SK-N-SH (cell line): ENCODE measurements around the gene KNSTRN. TPM values are rescaled to one million over a fixed set of nuclear protein-coding genes. Genes with fewer than 3 reads are reported as not detected.

Source experiments
- CTCF ChIA-PET: fragments of 300-600, 350-600 bp; formaldehyde crosslinking; extraction: SDS; loops from one replicate; lab custom pipeline; 2021; lab: Yijun Ruan, JAX
- POLR2A ChIA-PET: fragments of 350-600 bp; sonication (Branson Sonifier 250); formaldehyde crosslinking; extraction: SDS; loops from one replicate; lab custom pipeline; 2020; ENCODE audit warnings: antibody characterized with exemption, inconsistent platforms; lab: Yijun Ruan, JAX
- DNase-seq: peaks from one replicate; pipeline ENCODE4 v3.0.0; 2012
- H2AFZ ChIP-seq: fragments of 200-600 bp; sonication (generic); 2 replicates; pipeline ENCODE4 v1.8.1; 2016; ENCODE audit warnings: antibody characterized with exemption, mild to moderate bottlenecking, low read depth
- H3F3A ChIP-seq: fragments of 200-600 bp; sonication (generic); replicated peaks from 2 replicates; pipeline ENCODE3; 2016; ENCODE audit warnings: antibody characterized with exemption, mild to moderate bottlenecking; ENCODE audit not compliant: insufficient read depth
- H3K27ac ChIP-seq, 2 experiments: fragments of 200-500 bp in 1 of 2; fragments of 200-600 bp in 1 of 2; sonication (Bioruptor generic) in 1 of 2; sonication (generic), shearing (Covaris generic) in 1 of 2; 2 replicates each; pipeline versions ENCODE4 v1.5.1 to v1.6.1; 2014 to 2016; ENCODE audit warnings: low read depth in 2 of 2, inconsistent platforms in 1 of 2, low read length in 1 of 2, mild to moderate bottlenecking in 1 of 2, mixed read lengths in 1 of 2
- H3K27me3 ChIP-seq: fragments of 200-600 bp; sonication (generic), shearing (Covaris generic); 2 replicates; pipeline ENCODE4 v1.6.1; 2016; ENCODE audit warnings: mixed run types; ENCODE audit not compliant: insufficient read depth
- H3K36me3 ChIP-seq, 2 experiments: fragments of 200-500 bp in 1 of 2; fragments of 200-600 bp in 1 of 2; sonication (Bioruptor generic) in 1 of 2; sonication (generic) in 1 of 2; replicated peaks in 1 of 2; 2 replicates each; pipeline versions ENCODE3 to v1.5.1; 2014 to 2016; ENCODE audit warnings: low read length in 1 of 2, mild to moderate bottlenecking in 1 of 2; ENCODE audit not compliant: insufficient read depth in 2 of 2, control insufficient read depth in 1 of 2
- H3K4me1 ChIP-seq, 2 experiments: fragments of 200-500 bp in 1 of 2; fragments of 200-600 bp in 1 of 2; sonication (Bioruptor generic) in 1 of 2; sonication (generic), shearing (Covaris generic) in 1 of 2; 2 replicates each; pipeline versions ENCODE4 v1.5.1 to v1.6.1; 2014 to 2016; ENCODE audit warnings: low read depth in 1 of 2, low read length in 1 of 2, mixed run types in 1 of 2; ENCODE audit not compliant: insufficient read depth in 2 of 2, control insufficient read depth in 1 of 2
- H3K4me2 ChIP-seq: fragments of 200-600 bp; sonication (generic), shearing (Covaris generic); 2 replicates; pipeline ENCODE4 v1.6.1; 2017; ENCODE audit warnings: mixed run types
- H3K4me3 ChIP-seq, 2 experiments: fragments of 200-500 bp in 1 of 2; fragments of 200-600 bp in 1 of 2; sonication (Bioruptor generic) in 1 of 2; sonication (generic), shearing (Covaris generic) in 1 of 2; 2 replicates each; pipeline versions ENCODE4 v1.5.1 to v1.8.1; 2014 to 2016; ENCODE audit warnings: low read depth in 2 of 2, inconsistent platforms in 1 of 2, low read length in 1 of 2, mild to moderate bottlenecking in 1 of 2, mixed read lengths in 1 of 2, moderate library complexity in 1 of 2
- H3K79me2 ChIP-seq: fragments of 200-600 bp; sonication (generic); 2 replicates; pipeline ENCODE4 v1.8.1; 2017; ENCODE audit warnings: mild to moderate bottlenecking; ENCODE audit not compliant: insufficient read depth
- H3K9ac ChIP-seq: fragments of 200-600 bp; sonication (generic); 2 replicates; pipeline ENCODE4 v1.6.1; 2017; ENCODE audit warnings: mixed run types
- H3K9me2 ChIP-seq: fragments of 200-600 bp; sonication (generic); 2 replicates; pipeline ENCODE4 v1.6.1; 2017; ENCODE audit warnings: mixed run types
- H3K9me3 ChIP-seq: fragments of 200-600 bp; sonication (generic); 2 replicates; pipeline ENCODE4 v1.6.1; 2017; ENCODE audit warnings: mixed run types, mild to moderate bottlenecking, moderate library complexity
- H4K20me1 ChIP-seq: fragments of 200-600 bp; sonication (generic); 2 replicates; pipeline ENCODE4 v1.6.1; 2017; ENCODE audit warnings: mild to moderate bottlenecking, mixed run types; ENCODE audit not compliant: insufficient read depth
- ELF1 ChIP-seq: IDR thresholded peaks from 2 replicates; pipeline ENCODE4 v1.4.0; 2012
- GABPA ChIP-seq: IDR thresholded peaks from 2 replicates; pipeline ENCODE4 v1.4.0; 2012; ENCODE audit warnings: low read depth, mild to moderate bottlenecking
- GATA2 ChIP-seq: sonication (generic); formaldehyde crosslinking; IDR thresholded peaks from 2 replicates; pipeline ENCODE4 v1.5.0; 2020; ENCODE audit warnings: mild to moderate bottlenecking, missing genetic modification reagents
- JUND ChIP-seq: IDR thresholded peaks from 2 replicates; pipeline ENCODE4 v1.4.0; 2012
- MEF2A ChIP-seq: IDR thresholded peaks from 2 replicates; pipeline ENCODE4 v1.4.0; 2012; ENCODE audit warnings: low read depth, borderline replicate concordance
- MXI1 ChIP-seq: IDR thresholded peaks from 2 replicates; pipeline ENCODE4 v1.6.1; 2012; ENCODE audit warnings: mild to moderate bottlenecking, low read depth, low read length, improper control_type of control experiment
- NFIC ChIP-seq: IDR thresholded peaks from 2 replicates; pipeline ENCODE4 v1.4.0; 2012; ENCODE audit warnings: borderline replicate concordance
- POLR2AphosphoS5 ChIP-seq: IDR thresholded peaks from 2 replicates; pipeline ENCODE4 v1.6.1; 2012; ENCODE audit warnings: low read depth, low read length
- REST ChIP-seq: IDR thresholded peaks from 2 replicates; pipeline ENCODE4 v1.6.1; 2012; ENCODE audit warnings: mild to moderate bottlenecking, low read depth, low read length, moderate library complexity
- RFX5 ChIP-seq: IDR thresholded peaks from 2 replicates; pipeline ENCODE4 v1.6.1; 2012; ENCODE audit warnings: mild to moderate bottlenecking, improper control_type of control experiment, low read length
- RXRA ChIP-seq: IDR thresholded peaks from 2 replicates; pipeline ENCODE4 v1.4.0; 2012; ENCODE audit warnings: low read depth, mild to moderate bottlenecking, borderline replicate concordance
- SIN3A ChIP-seq: IDR thresholded peaks from 2 replicates; pipeline ENCODE4 v1.6.1; 2012; ENCODE audit warnings: low read depth, mild to moderate bottlenecking, low read length, moderate library complexity, borderline replicate concordance
- TEAD4 ChIP-seq: IDR thresholded peaks from 2 replicates; pipeline ENCODE4 v1.4.0; 2012; ENCODE audit warnings: mild to moderate bottlenecking, borderline replicate concordance; ENCODE audit not compliant: insufficient read depth
- YY1 ChIP-seq: IDR thresholded peaks from 2 replicates; pipeline ENCODE4 v1.4.0; 2012; ENCODE audit warnings: low read depth, mild to moderate bottlenecking
- WGBS: methylation state at CpG from one replicate; pipeline ENCODE4 v1.1.6; 2017; ENCODE audit warnings: low lambda C conversion rate; 5-methylcytosine and 5-hydroxymethylcytosine counted together
- polyA plus RNA-seq, 3 experiments: library from polyadenylated mRNA; depleted of rRNA; stranded (reverse); fragments of >200 nt; gene quantifications; 2 replicates each; pipeline ENCODE4 v1.2.3, GENCODE V29; 2012
- TF ChIP-seq, protein P1 (sequence below): fragments of 150-350 bp; IDR thresholded peaks from 2 replicates; pipeline ENCODE4 v1.6.1; 2016; ENCODE audit warnings: mild to moderate bottlenecking, low read depth, low read length

KNSTRN gene
- polyA plus RNA-seq, 1 of the 3 experiments (the other 2 are of a cell fraction), result 25.5 TPM

DNA sequence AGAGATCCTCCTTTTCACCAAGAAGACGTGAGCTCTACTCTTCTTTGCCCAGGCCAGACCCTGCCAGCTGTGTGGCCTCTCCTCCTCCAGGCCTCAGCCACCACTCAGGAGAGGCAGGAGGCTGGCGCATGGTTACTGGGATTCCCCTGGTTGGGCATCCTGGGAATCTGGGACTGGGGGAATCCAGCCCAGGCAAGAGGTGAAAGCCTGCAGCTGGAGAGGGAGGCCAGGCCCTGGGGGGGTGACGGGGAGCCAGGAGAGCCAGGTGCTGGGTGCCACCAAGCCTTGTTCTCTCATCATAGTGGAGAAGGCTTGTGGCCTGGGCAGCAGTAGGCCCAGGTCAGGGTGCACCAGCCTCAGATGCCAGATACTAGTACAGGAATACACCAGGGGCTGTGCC, 48.0 kb upstream of the KNSTRN start:
- H3K27me3 ChIP-seq, result no peaks in the 10 kb centered on the region
- peaks cover 36% of the 10 kb centered on the region for H3K79me2 ChIP-seq
- POLR2A ChIA-PET, result no interaction called here
- no peak for DNase-seq
- H3K4me1 ChIP-seq, result peaks cover 37 to 39% of the 10 kb centered on the region in 2 experiments; a peak in 3 of 4 replicates
- no peak overlapping the region; a peak in 1 of 4 replicates for H3K27ac ChIP-seq
- peaks cover 25% of the 10 kb centered on the region for H3F3A ChIP-seq
- TF ChIP-seq GATA2 (CRISPR knock-in tag) (no peak), YY1 (no peak), POLR2AphosphoS5 (no peak), TEAD4 (no peak), ELF1 (no peak), NFIC (no peak)
- TF ChIP-seq, protein P1, sequence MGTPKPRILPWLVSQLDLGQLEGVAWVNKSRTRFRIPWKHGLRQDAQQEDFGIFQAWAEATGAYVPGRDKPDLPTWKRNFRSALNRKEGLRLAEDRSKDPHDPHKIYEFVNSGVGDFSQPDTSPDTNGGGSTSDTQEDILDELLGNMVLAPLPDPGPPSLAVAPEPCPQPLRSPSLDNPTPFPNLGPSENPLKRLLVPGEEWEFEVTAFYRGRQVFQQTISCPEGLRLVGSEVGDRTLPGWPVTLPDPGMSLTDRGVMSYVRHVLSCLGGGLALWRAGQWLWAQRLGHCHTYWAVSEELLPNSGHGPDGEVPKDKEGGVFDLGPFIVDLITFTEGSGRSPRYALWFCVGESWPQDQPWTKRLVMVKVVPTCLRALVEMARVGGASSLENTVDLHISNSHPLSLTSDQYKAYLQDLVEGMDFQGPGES, result no peak
- H2AFZ ChIP-seq, result no peak overlapping the region
- H3K36me3 ChIP-seq, result peaks cover 19 to 26% of the 10 kb centered on the region in 2 experiments
- H3K4me2 ChIP-seq, result no peak overlapping the region; the same call in 1 of the 2 replicates
- WGBS, result 60% methylated on average over 1 of the region's 3 CpGs
- no peak overlapping the region for H3K4me3 ChIP-seq
- no peaks in the 10 kb centered on the region for H3K9me3 ChIP-seq
- no peaks in the 10 kb centered on the region for H3K9me2 ChIP-seq
- H4K20me1 ChIP-seq, result no peaks in the 10 kb centered on the region
- H3K9ac ChIP-seq, result no peak overlapping the region
- CTCF ChIA-PET, result interaction anchor here (11.1 to 70.6 kb wide), 4 partner anchors 7 to 87 kb away, joined by 184 to 2194 read pairs (median 1246); partner anchors contain the start of genes ANKRD63, CCDC9B, DISP2 and INAFM2

DNA sequence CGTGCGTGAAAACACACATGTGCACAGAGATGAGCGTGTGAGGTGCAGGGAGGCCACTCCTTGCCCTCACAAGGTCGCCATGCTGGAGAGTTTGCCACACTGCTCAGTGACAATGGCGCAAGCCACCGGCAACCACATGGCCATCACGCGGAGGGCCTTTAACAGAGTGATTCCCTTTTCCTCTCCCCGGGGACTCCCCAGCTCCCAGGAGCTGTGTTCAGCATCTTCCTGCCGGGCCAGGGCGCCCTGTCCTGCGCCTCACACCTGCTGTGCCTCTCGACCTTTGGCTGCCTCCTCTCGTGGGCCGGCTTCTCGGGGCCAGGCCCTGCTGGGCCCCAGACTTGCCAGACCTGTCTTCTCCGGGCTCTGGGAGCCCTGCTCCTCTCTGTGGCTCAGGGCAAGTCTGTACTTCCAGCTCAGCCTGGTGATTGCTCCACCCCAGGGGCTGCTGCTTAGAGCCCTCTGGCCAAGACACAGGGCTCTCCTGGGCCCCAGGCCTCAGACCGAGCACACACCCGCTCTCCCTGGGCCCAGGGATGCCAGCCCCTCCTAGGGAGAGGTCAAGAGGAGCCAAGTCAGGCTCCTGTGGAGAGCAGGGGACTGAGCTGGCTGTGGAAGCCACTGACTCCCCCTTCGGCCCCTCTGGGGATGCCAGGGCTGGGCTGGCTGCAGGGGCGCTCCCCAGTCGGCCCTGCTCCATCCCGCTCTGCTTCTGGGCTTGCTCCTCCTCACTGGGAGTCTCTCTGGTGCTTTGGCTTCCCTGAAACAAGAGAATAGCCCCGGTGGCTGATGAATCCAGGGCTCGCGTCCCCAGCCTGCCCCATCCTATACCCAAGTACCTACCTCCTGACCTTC, 47.4 kb upstream of the KNSTRN start:
- 95% methylated on average over 11 of the region's 26 CpGs for WGBS
- Histone ChIP-seq H3K9ac (no peak overlapping the region), H3K36me3 (peaks cover 19 to 26% of the 10 kb centered on the region in 2 experiments)

More for the DNA sequence above, 47.4 kb upstream of the KNSTRN start:
- ChIA-PET POLR2A (interaction anchor here (1.4 to 1.6 kb wide), 2 partner anchors 8 to 12 kb away, joined by 4 to 5 read pairs; partner anchors contain the start of gene INAFM2), CTCF (interaction anchor here (11.1 to 70.6 kb wide), 4 partner anchors 6 to 86 kb away, joined by 184 to 2194 read pairs (median 1246); partner anchors contain the start of genes ANKRD63, CCDC9B, DISP2 and INAFM2)
- H3K9me2 ChIP-seq, result no peaks in the 10 kb centered on the region
- H3K4me1 ChIP-seq, result peaks cover 43 to 45% of the 10 kb centered on the region in 2 experiments; a peak in 3 of 4 replicates
- no peaks in the 10 kb centered on the region for H3K27me3 ChIP-seq
- no peaks in the 10 kb centered on the region for H4K20me1 ChIP-seq
- H3K9me3 ChIP-seq, result no peaks in the 10 kb centered on the region
- peaks cover 28% of the 10 kb centered on the region for H3F3A ChIP-seq
- no peak overlapping the region for H3K4me3 ChIP-seq
- no peak overlapping the region for H2AFZ ChIP-seq
- no peak for DNase-seq
- no peak overlapping the region; a peak in 1 of 4 replicates for H3K27ac ChIP-seq
- peaks cover 42% of the 10 kb centered on the region for H3K79me2 ChIP-seq
- H3K4me2 ChIP-seq, result no peak overlapping the region
- TF ChIP-seq RXRA (no peak), JUND (no peak), MEF2A (no peak), YY1 (no peak), RFX5 (no peak), GABPA (no peak), MXI1 (no peak), SIN3A (no peak), ELF1 (no peak), POLR2AphosphoS5 (no peak), REST (no peak)
